ENCODE results near the gene ABHD18. TPM values are rescaled to one million over a fixed set of nuclear protein-coding genes. Genes with fewer than 3 reads are reported as not detected.
"Not testable (repeated sequence)": the region's sequence is repeated elsewhere in the genome, so short reads cannot be mapped to it uniquely, and the experiment has no call there.

ABHD18 gene
- total and polyA plus RNA-seq, 8 donors: 11.9 to 22.4 (median 17.2) TPM

- Histone ChIP-seq H3K27ac (no peak overlapping the region), H3K9me3 (no peaks in the 10 kb centered on the region), H3K36me3 (peaks cover 0 to 17% of the 10 kb centered on the region in 2 donors), H3K4me1 (no peaks in the 10 kb centered on the region), H3K4me3 (no peak overlapping the region), H3K27me3 (no peaks in the 10 kb centered on the region)
- intact Hi-C loops (cut with DNase I): no loop called here
- TF ChIP-seq CTCF (IDR thresholded peaks at IDR 0.05): no peak
- ATAC-seq (no peak), DNase-seq (no peak)
These were observed 74.4 kb downstream of the ABHD18 start for GRCh38 chr4:128039568-128039967.

GRCh38 chr4:128047019-128047418 is 81.8 kb downstream of the ABHD18 start:
- ATAC-seq; DNase-seq; H3K27ac ChIP-seq; intact Hi-C loops (cut with DNase I); H3K36me3 ChIP-seq; H3K9me3 ChIP-seq; H3K4me3 ChIP-seq; H3K4me1 ChIP-seq; H3K27me3 ChIP-seq: not testable (repeated sequence)

DNA sequence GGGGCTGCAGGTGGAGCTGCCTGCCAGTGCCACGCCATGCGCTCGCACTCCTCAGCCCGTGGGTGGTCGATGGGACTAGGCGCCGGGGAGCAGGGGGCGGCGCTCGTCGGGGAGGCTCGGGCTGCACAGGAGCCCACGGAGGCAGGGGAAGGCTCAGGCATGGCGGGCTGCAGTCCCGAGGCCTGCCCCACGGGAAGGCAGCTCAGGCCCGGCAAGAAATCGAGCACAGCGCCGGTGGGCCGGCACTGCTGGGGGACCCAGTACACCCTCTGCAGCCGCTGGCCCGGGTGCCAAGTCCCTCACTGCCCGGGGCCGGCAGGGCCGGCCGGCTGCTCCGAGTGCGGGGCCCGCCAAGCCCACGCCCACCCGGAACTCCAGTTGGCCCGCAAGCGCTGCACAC is 82.3 kb downstream of the ABHD18 start:
- intact Hi-C loops (cut with DNase I); H3K27me3 ChIP-seq; DNase-seq; H3K36me3 ChIP-seq; H3K9me3 ChIP-seq; H3K27ac ChIP-seq; H3K4me3 ChIP-seq; H3K4me1 ChIP-seq; ATAC-seq: not testable (repeated sequence)

DNA sequence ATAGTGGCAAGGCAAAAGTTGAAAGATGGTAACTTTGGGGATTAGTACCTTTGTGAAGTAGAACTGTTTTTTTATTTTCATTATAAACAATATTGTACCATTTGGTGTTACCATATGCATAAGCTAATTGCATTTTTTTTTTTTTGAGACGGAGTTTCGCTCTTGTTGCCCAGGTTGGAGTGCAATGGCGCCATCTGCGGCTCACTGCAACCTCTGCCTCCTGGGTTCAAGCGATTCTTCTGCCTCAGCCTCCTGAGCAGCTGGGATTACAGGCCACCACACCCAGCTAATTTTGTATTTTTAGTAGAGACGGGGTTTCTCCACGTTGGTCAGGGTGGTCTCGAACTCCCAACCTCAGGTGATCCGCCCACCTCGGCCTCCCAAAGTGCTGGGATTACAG is 86.0 kb downstream of the ABHD18 start:
- H3K36me3 ChIP-seq; H3K27me3 ChIP-seq; ATAC-seq; H3K4me1 ChIP-seq; DNase-seq; intact Hi-C loops (cut with DNase I); H3K4me3 ChIP-seq; H3K9me3 ChIP-seq; H3K27ac ChIP-seq: not testable (repeated sequence)

DNA sequence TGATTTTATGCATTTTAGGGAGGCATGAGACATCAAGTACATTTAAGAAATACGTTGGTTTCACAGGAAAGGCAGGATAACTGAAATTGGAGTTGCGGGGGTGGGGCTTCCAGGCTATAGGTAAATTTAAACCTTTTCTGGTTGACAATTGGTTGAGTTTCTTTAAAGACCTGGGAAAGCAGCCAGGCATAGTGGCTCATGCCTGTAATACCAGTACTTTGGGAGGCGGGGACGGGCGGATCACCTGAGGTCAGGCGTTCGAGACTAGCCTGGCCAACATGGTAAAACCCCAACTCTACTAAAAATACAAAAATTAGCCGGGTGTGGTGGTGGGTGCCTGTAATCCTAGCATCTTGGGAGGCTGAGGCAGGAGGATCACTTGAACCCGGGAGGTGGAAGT is 89.7 kb downstream of the ABHD18 start:
- not testable (repeated sequence) for H3K27ac ChIP-seq, H3K27me3 ChIP-seq

GRCh38 chr4:128055441-128056206 is 90.4 kb downstream of the ABHD18 start:
- DNase-seq; H3K27ac ChIP-seq; H3K36me3 ChIP-seq; H3K27me3 ChIP-seq; H3K4me3 ChIP-seq; ATAC-seq; intact Hi-C loops (cut with DNase I); H3K9me3 ChIP-seq; H3K4me1 ChIP-seq: not testable (repeated sequence)

More for the DNA sequence above, 89.7 kb downstream of the ABHD18 start:
- intact Hi-C loops (cut with DNase I); H3K36me3 ChIP-seq; H3K4me1 ChIP-seq; DNase-seq; H3K4me3 ChIP-seq; ATAC-seq; H3K9me3 ChIP-seq: not testable (repeated sequence)

DNA sequence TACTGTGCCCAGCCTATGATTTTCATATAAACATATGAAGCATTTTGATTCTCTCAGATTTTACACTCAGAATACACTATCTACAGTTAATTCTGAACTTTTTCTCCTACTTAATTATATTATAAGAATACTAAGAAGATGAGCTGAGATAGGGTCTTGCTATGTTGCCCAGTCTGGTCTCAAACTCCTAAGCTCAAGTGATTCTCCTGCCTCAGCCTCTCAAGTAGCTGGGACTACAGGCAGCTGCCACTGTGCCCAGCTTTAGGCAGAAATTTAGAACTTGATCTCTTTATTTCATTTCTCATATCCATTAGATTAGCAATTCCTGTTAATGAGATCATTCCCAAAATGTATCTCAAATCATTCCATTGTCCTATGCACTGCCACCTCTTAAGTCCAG is 91.2 kb downstream of the ABHD18 start:
- no peak for DNase-seq
- Histone ChIP-seq H3K4me3 (no peak overlapping the region), H3K27me3 (no peaks in the 10 kb centered on the region), H3K9me3 (no peaks in the 10 kb centered on the region), H3K4me1 (no peaks in the 10 kb centered on the region), H3K27ac (no peak overlapping the region), H3K36me3 (no peaks in the 10 kb centered on the region)
- no peak for ATAC-seq
- intact Hi-C loops (cut with DNase I): no loop called here
- TF ChIP-seq CTCF (IDR thresholded peaks at IDR 0.05): no peak

Measured in left lung (tissue), 10 donors.